Esophagus muscularis mucosa (tissue), 4 donors: ENCODE data around the gene ARHGAP6. TPM values are rescaled to one million over a fixed set of nuclear protein-coding genes. Genes with fewer than 3 reads are reported as not detected.

Source experiments
- DNase-seq: peaks from one replicate; pipeline ENCODE4 v3.0.0-alpha.2; 2017; ENCODE audit errors: extremely low spot score
- H3K27ac ChIP-seq, 4 donors: fragments of 200-600 bp; sonication (generic); replicated peaks in 1 of 4; 1 replicate in 3 of 4; 2 replicates in 1 of 4; pipeline ENCODE4 v1.5.1; 2016 to 2019; ENCODE audit warnings: mild to moderate bottlenecking in 1 of 4
- H3K27me3 ChIP-seq, 4 donors: fragments of 200-600 bp; sonication (generic); one replicate each; pipeline versions ENCODE4 v1.5.1 to v1.6.0; 2016 to 2019
- H3K36me3 ChIP-seq, 4 donors: fragments of 200-600 bp; sonication (generic); one replicate each; pipeline ENCODE4 v1.5.1; 2016 to 2019
- H3K4me1 ChIP-seq, 4 donors: fragments of 200-600 bp; sonication (generic); one replicate each; pipeline ENCODE4 v1.5.1; 2016 to 2019
- H3K4me3 ChIP-seq, 4 donors: fragments of 200-600 bp; sonication (generic); 1 replicate in 2 of 4; 2 replicates in 2 of 4; pipeline ENCODE4 v1.5.1; 2016 to 2019; ENCODE audit warnings: mild to moderate bottlenecking in 4 of 4, moderate library complexity in 1 of 4
- H3K9me3 ChIP-seq, 4 donors: fragments of 200-600 bp; sonication (generic); 1 replicate in 3 of 4; 2 replicates in 1 of 4; pipeline ENCODE4 v1.5.1; 2016 to 2019
- EP300 ChIP-seq: sonication (generic); formaldehyde crosslinking; IDR thresholded peaks from one replicate; pipeline ENCODE4 v1.6.1; 2017; ENCODE audit warnings: antibody characterized with exemption
- POLR2A ChIP-seq: fragments of 450-650 bp; IDR thresholded peaks from one replicate; pipeline ENCODE4 v1.6.1; 2017; ENCODE audit warnings: antibody characterized with exemption, moderate library complexity, mild to moderate bottlenecking, low read depth
- POLR2AphosphoS5 ChIP-seq, 2 donors: sonication (generic); formaldehyde crosslinking; IDR thresholded peaks; one replicate each; pipeline ENCODE4 v1.6.1; 2017; ENCODE audit warnings: antibody characterized with exemption in 2 of 2
- WGBS: methylation state at CpG from one replicate; pipeline ENCODE4 v1.1.5; 2018; 5-methylcytosine and 5-hydroxymethylcytosine counted together
- intact Hi-C: fragments of 100-400 bp; cut with DNase I; formaldehyde crosslinking; loops from one replicate; pipeline ENCODE4 v1.15.1; 2023
- total RNA-seq, 4 donors: library from RNA; depleted of rRNA; stranded (reverse); fragments of >200 nt; gene quantifications; one replicate each; pipeline versions ENCODE4 v1.1.0 to v1.2.1, GENCODE V29; 2016
- TF ChIP-seq, protein P1 (sequence below), 3 experiments: fragments of 200-600 bp in 2 of 3; fragments of 450-650 bp in 1 of 3; sonication (generic) in 2 of 3; IDR thresholded peaks; one replicate each; pipeline ENCODE4 v1.5.1; 2017 to 2019; ENCODE audit warnings: antibody characterized with exemption in 3 of 3, mild to moderate bottlenecking in 2 of 3, moderate library complexity in 1 of 3

Gene ARHGAP6
- total RNA-seq, 4 donors from 2014 or later, result 25.2 to 44.8 (median 30.6) TPM

DNA sequence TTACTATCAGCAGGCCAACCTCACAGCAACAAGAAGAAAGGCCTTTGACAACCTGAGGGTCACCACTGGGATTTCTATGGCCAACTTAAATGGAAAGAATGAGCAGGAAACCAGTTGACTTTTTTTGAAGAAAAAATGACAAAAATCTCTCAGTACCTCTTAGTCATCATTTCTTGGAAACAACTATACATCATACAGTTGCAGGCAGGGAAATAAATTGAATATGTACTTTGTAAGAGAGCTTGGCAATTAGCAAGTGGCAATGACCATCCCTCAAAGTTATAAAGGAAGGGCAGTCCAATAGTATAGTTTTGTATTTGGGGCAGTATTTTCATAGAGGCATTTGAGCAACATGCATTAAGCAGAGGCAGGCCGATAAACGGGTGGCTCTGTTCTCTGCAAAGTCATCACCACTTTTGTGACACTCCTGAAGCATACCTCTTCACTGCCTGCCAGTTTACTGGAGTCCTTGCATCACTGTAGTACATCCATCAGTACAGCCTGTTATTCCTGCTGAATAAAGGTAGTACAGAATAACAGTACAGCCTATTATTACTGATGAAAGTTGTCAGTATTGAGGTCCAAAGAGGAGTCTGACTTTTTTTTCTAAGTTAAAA lies 455.8 kb downstream of the ARHGAP6 start:
- Histone ChIP-seq H3K4me1 (no peaks in the 10 kb centered on the region), H3K27ac (no peak overlapping the region), H3K27me3 (no peaks in the 10 kb centered on the region), H3K4me3 (no peak overlapping the region), H3K36me3 (no peaks in the 10 kb centered on the region), H3K9me3 (no peaks in the 10 kb centered on the region)
- TF ChIP-seq, protein P1, sequence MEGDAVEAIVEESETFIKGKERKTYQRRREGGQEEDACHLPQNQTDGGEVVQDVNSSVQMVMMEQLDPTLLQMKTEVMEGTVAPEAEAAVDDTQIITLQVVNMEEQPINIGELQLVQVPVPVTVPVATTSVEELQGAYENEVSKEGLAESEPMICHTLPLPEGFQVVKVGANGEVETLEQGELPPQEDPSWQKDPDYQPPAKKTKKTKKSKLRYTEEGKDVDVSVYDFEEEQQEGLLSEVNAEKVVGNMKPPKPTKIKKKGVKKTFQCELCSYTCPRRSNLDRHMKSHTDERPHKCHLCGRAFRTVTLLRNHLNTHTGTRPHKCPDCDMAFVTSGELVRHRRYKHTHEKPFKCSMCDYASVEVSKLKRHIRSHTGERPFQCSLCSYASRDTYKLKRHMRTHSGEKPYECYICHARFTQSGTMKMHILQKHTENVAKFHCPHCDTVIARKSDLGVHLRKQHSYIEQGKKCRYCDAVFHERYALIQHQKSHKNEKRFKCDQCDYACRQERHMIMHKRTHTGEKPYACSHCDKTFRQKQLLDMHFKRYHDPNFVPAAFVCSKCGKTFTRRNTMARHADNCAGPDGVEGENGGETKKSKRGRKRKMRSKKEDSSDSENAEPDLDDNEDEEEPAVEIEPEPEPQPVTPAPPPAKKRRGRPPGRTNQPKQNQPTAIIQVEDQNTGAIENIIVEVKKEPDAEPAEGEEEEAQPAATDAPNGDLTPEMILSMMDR (IDR thresholded peaks at IDR 0.05), result no peak
- no peak for TF ChIP-seq EP300
- TF ChIP-seq POLR2A, result no peak
- no peak for TF ChIP-seq POLR2AphosphoS5 (IDR thresholded peaks at IDR 0.05)
- intact Hi-C loops, result no loop called here
- WGBS, result 79% methylated on average over 2 of the region's 2 CpGs
- DNase-seq, result no peak

DNA sequence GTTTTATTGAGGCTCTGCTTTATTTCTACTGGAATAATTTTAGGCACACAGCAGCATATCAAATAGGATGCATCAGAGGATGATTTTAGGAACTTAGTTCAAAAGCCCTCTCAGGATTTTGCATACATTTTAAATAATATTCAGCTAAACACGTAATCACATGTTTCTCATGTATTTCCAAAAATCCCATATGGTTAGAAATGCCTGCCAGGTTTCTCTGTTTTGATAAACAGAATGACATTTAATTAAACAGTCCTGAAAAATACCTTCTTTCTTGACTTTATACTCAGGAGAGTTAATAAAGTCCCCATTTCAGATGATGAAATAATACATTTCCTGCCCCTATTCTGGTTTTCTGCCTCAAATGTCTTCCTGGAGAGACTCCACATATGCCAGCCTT lies 459.0 kb downstream of the ARHGAP6 start:
- Histone ChIP-seq H3K4me3 (no peak overlapping the region), H3K36me3 (no peaks in the 10 kb centered on the region), H3K27ac (no peak overlapping the region), H3K9me3 (no peaks in the 10 kb centered on the region), H3K4me1 (no peaks in the 10 kb centered on the region), H3K27me3 (no peaks in the 10 kb centered on the region)
- WGBS, result 31% methylated on average over 1 of the region's 1 CpG
- TF ChIP-seq POLR2A (no peak), EP300 (no peak), POLR2AphosphoS5 (IDR thresholded peaks at IDR 0.05) (no peak)
- TF ChIP-seq, protein P1 (IDR thresholded peaks at IDR 0.05), result no peak
- DNase-seq, result no peak
- intact Hi-C loops, result no loop called here

DNA sequence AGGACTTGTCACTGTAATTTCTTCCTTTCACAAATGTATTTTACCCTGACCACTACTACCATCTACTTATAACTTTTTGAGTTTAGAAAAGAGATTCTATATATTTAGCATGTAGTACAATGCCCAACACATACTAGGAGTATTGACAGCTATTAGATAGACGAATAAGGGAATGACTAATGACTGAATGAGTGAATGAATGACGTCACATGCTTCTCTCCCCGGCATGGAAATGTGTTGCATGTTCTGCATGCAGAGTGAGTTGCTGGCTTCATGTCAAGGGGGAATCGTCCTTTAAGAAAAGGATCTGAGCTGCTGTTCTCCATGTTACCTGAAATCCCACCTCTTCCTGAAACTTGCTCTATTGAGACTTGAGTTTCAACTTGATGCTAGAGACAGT lies 459.9 kb downstream of the ARHGAP6 start:
- WGBS, result 67% methylated on average over 4 of the region's 4 CpGs
- intact Hi-C loops, result no loop called here
- TF ChIP-seq POLR2AphosphoS5 (IDR thresholded peaks at IDR 0.05), result no peak
- no peak for TF ChIP-seq POLR2A
- TF ChIP-seq, protein P1 (IDR thresholded peaks at IDR 0.05), result no peak
- TF ChIP-seq EP300, result no peak
- H3K27me3 ChIP-seq, result no peaks in the 10 kb centered on the region
- no peaks in the 10 kb centered on the region for H3K9me3 ChIP-seq
- DNase-seq, result no peak
- no peak overlapping the region for H3K4me3 ChIP-seq
- H3K27ac ChIP-seq, result no peak overlapping the region
- H3K4me1 ChIP-seq, result no peaks in the 10 kb centered on the region
- H3K36me3 ChIP-seq, result no peaks in the 10 kb centered on the region

DNA sequence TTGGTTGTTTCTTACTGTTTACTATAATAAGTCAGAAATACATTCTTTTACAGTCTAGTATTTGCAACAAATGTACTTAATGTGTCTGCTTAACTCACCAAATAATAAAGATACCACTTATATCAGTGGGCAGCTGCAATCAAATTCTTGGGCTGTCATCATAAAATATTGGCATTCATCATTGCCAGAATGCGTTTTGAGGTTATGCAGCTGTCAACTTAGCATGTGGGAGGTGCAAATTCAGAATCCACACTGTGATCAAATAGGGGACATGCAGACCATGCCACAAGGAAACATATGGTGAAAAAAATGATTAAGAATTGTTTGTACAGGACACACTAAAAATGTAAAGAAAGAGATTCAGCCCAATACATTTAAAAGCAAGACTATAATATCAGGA lies 468.0 kb downstream of the ARHGAP6 start:
- DNase-seq, result no peak
- H3K4me3 ChIP-seq, result no peak overlapping the region
- WGBS, result 17% methylated on average over 1 of the region's 1 CpG
- no peaks in the 10 kb centered on the region for H3K9me3 ChIP-seq
- peaks cover 0 to 3% (median 0%) of the 10 kb centered on the region in 4 donors for H3K4me1 ChIP-seq
- no peaks in the 10 kb centered on the region for H3K27me3 ChIP-seq
- no peak for TF ChIP-seq POLR2AphosphoS5 (IDR thresholded peaks at IDR 0.05)
- TF ChIP-seq, protein P1 (IDR thresholded peaks at IDR 0.05), result no peak
- TF ChIP-seq POLR2A, result no peak
- TF ChIP-seq EP300, result no peak
- no peak overlapping the region for H3K27ac ChIP-seq
- intact Hi-C loops, result no loop called here
- no peaks in the 10 kb centered on the region for H3K36me3 ChIP-seq

DNA sequence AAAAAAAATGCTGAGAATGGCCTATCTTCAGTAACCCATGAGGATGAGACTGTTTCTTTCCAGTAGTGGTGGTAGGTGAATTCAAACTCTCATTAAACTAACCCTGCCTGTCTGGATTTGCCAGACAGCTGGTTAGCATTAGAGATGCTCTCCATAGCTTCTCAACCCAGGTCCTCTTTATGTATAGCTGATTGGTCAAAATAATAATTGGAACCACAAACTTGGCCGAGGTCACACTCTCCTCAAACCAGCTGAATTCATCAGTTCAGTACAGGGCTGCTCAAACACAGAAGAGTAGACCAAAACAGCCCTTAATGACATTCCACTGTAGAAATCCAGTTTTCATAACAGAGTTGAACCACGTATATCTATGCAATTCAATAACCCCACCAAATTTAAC lies 469.2 kb downstream of the ARHGAP6 start:
- no peak overlapping the region for H3K4me3 ChIP-seq
- no peaks in the 10 kb centered on the region for H3K27me3 ChIP-seq
- DNase-seq, result no peak
- TF ChIP-seq POLR2AphosphoS5 (IDR thresholded peaks at IDR 0.05), result no peak
- intact Hi-C loops, result no loop called here
- H3K9me3 ChIP-seq, result no peaks in the 10 kb centered on the region
- no peaks in the 10 kb centered on the region for H3K36me3 ChIP-seq
- H3K27ac ChIP-seq, result no peak overlapping the region
- WGBS, result 72% methylated on average over 2 of the region's 2 CpGs
- H3K4me1 ChIP-seq, result peaks cover 0 to 3% (median 0%) of the 10 kb centered on the region in 4 donors
